GM23338 (cell line): ENCODE results near the gene KCNK5. TPM values are rescaled to one million over a fixed set of nuclear protein-coding genes. Genes with fewer than 3 reads are reported as not detected.

Source experiments
- ATAC-seq: fragments of 200-7000 bp; cut with Tn5 transposase; 3 replicates; pipeline ENCODE4 v1.9.1; 2020
- DNase-seq: peaks from one replicate; pipeline ENCODE4 v3.0.0-alpha.2; 2015; ENCODE audit warnings: low spot score
- H2AFZ ChIP-seq: fragments of 200-600 bp; sonication (generic); 2 replicates; pipeline ENCODE4 v1.8.0; 2016; ENCODE audit warnings: antibody characterized with exemption, mild to moderate bottlenecking, moderate library complexity
- H3F3A ChIP-seq: fragments of 200-600 bp; sonication (generic); replicated peaks from 2 replicates; pipeline ENCODE4 v1.8.0; 2017; ENCODE audit warnings: antibody characterized with exemption, mixed run types, low read depth
- H3K27ac ChIP-seq: fragments of 200-600 bp; sonication (generic); 2 replicates; pipeline ENCODE4 v1.6.1; 2016; ENCODE audit warnings: low read depth
- H3K27me3 ChIP-seq: fragments of 200-600 bp; sonication (generic); 2 replicates; pipeline ENCODE4 v1.8.0; 2016; ENCODE audit warnings: mild to moderate bottlenecking, mixed run types, moderate library complexity; ENCODE audit not compliant: insufficient read depth
- H3K36me3 ChIP-seq: fragments of 200-600 bp; sonication (generic); 2 replicates; pipeline ENCODE4 v1.8.0; 2016; ENCODE audit warnings: mild to moderate bottlenecking; ENCODE audit not compliant: insufficient read depth
- H3K4me1 ChIP-seq: fragments of 200-600 bp; sonication (generic); 2 replicates; pipeline ENCODE4 v1.8.0; 2016; ENCODE audit warnings: mild to moderate bottlenecking, moderate library complexity; ENCODE audit not compliant: insufficient read depth
- H3K4me2 ChIP-seq: fragments of 200-600 bp; sonication (generic); 2 replicates; pipeline ENCODE4 v1.7.1; 2017; ENCODE audit warnings: mixed run types
- H3K4me3 ChIP-seq: fragments of 200-600 bp; sonication (generic); 2 replicates; pipeline ENCODE4 v1.6.1; 2016; ENCODE audit warnings: mixed run types
- H3K79me2 ChIP-seq: fragments of 200-600 bp; sonication (generic); replicated peaks from 2 replicates; pipeline ENCODE4 v1.8.0; 2017; ENCODE audit warnings: mild to moderate bottlenecking; ENCODE audit not compliant: insufficient read depth
- H3K9me2 ChIP-seq: fragments of 200-600 bp; sonication (generic); 2 replicates; pipeline ENCODE4 v1.8.0; 2017; ENCODE audit not compliant: insufficient read depth
- H4K20me1 ChIP-seq: fragments of 200-600 bp; sonication (generic); replicated peaks from 2 replicates; pipeline ENCODE4 v1.8.0; 2017; ENCODE audit warnings: mild to moderate bottlenecking; ENCODE audit not compliant: insufficient read depth
- H3K27ac Mint-ChIP-seq: 2 replicates; pipeline ENCODE4 v1.8.0; 2020; ENCODE audit warnings: inconsistent platforms, mild to moderate bottlenecking, moderate library complexity, mixed read lengths
- H3K27me3 Mint-ChIP-seq: 3 replicates; pipeline ENCODE4 v1.8.0; 2022; ENCODE audit warnings: low read depth, mild to moderate bottlenecking, moderate library complexity, mixed read lengths, inconsistent platforms; ENCODE audit not compliant: insufficient read depth, poor library complexity
- H3K36me3 Mint-ChIP-seq: 3 replicates; pipeline ENCODE4 v1.8.0; 2021; ENCODE audit warnings: low read depth, mild to moderate bottlenecking, inconsistent platforms, moderate library complexity, mixed read lengths
- H3K4me1 Mint-ChIP-seq: 3 replicates; pipeline ENCODE4 v1.8.0; 2020; ENCODE audit warnings: mild to moderate bottlenecking, inconsistent platforms, mixed read lengths
- H3K4me3 Mint-ChIP-seq: 3 replicates; pipeline ENCODE4 v1.8.0; 2021; ENCODE audit warnings: moderate library complexity, mild to moderate bottlenecking, inconsistent platforms, mixed read lengths
- H3K9me3 Mint-ChIP-seq: 3 replicates; pipeline ENCODE4 v1.8.0; 2020; ENCODE audit warnings: moderate library complexity, mild to moderate bottlenecking, inconsistent platforms, mixed read lengths
- CREB1 ChIP-seq: fragments of 250-450 bp; sonication (Bioruptor Pico); IDR thresholded peaks from 2 replicates; pipeline ENCODE4 v1.5.0; 2020; ENCODE audit warnings: low read depth, mild to moderate bottlenecking, moderate library complexity
- ETS1 ChIP-seq: IDR thresholded peaks from 2 replicates; pipeline ENCODE4 v1.6.1; 2016; ENCODE audit warnings: antibody characterized with exemption
- EZH2 ChIP-seq: fragments of 200-600 bp; sonication (generic); IDR thresholded peaks from one replicate; pipeline ENCODE4 v1.8.0; 2017; ENCODE audit warnings: antibody characterized with exemption, mild to moderate bottlenecking, low read depth; ENCODE audit not compliant: unreplicated experiment
- EZH2phosphoT487 ChIP-seq: fragments of 200-600 bp; sonication (generic); IDR thresholded peaks from one replicate; pipeline ENCODE4 v1.8.1; 2018; ENCODE audit warnings: antibody characterized with exemption; ENCODE audit not compliant: unreplicated experiment
- JUNB ChIP-seq: IDR thresholded peaks from one replicate; pipeline ENCODE4 v1.6.1; 2016; ENCODE audit warnings: antibody characterized with exemption; ENCODE audit not compliant: unreplicated experiment
- NANOG ChIP-seq: IDR thresholded peaks from 2 replicates; pipeline ENCODE4 v1.6.1; 2016; ENCODE audit warnings: antibody characterized with exemption, borderline replicate concordance
- POLR2AphosphoS5 ChIP-seq: IDR thresholded peaks from 2 replicates; pipeline ENCODE4 v1.6.1; 2016; ENCODE audit warnings: antibody characterized with exemption, low read depth
- REST ChIP-seq: IDR thresholded peaks from one replicate; pipeline ENCODE4 v1.6.1; 2018; ENCODE audit warnings: antibody characterized with exemption; ENCODE audit not compliant: unreplicated experiment
- STAT1 ChIP-seq: IDR thresholded peaks from one replicate; pipeline ENCODE4 v1.6.1; 2016; ENCODE audit warnings: antibody characterized with exemption; ENCODE audit not compliant: unreplicated experiment
- ZNF114 ChIP-seq: fragments of 250-450 bp; sonication (Bioruptor Pico); IDR thresholded peaks from 2 replicates; pipeline ENCODE4 v1.5.0; 2020; ENCODE audit warnings: mild to moderate bottlenecking, moderate library complexity
- ZNF331 ChIP-seq: fragments of 250-450 bp; sonication (Bioruptor Pico); IDR thresholded peaks from 2 replicates; pipeline ENCODE4 v1.5.0; 2020; ENCODE audit warnings: low read depth, mild to moderate bottlenecking, moderate library complexity
- polyA plus RNA-seq: library from polyadenylated mRNA; unstranded; fragments of >200 nt; fragmentation: Nextera tagmentation; extraction: Ambion mirVana; gene quantifications from 2 replicates; pipeline ENCODE4 v1.2.1, GENCODE V29; 2016
- total RNA-seq: library from RNA; depleted of rRNA; stranded (reverse); fragments of >200 nt; shearing (Covaris generic); gene quantifications from 2 replicates; pipeline ENCODE4 v1.2.3, GENCODE V29; 2014
- TF ChIP-seq, protein P1 (sequence below): fragments of 250-450 bp; sonication (Bioruptor Pico); IDR thresholded peaks from 2 replicates; pipeline ENCODE4 v1.5.0; 2020; ENCODE audit warnings: mild to moderate bottlenecking, moderate library complexity
- TF ChIP-seq, protein P2 (sequence below), 2 experiments: fragments of 200-600 bp in 1 of 2; sonication (generic) in 1 of 2; conservative IDR thresholded peaks; 2 replicates each; pipeline versions ENCODE4 v1.5.1 to v1.6.1; 2016 to 2017; ENCODE audit warnings: antibody characterized with exemption in 2 of 2, low read depth in 2 of 2, mild to moderate bottlenecking in 2 of 2, moderate library complexity in 1 of 2

Gene KCNK5
- total and polyA plus RNA-seq, 2 experiments from 2014 or later, result 9.5 to 57.4 TPM

- H2AFZ ChIP-seq, result no peak overlapping the region
- Mint-ChIP-seq H3K27me3 (peaks cover 7% of the 10 kb centered on the region), H3K4me3 (no peak overlapping the region), H3K4me1 (peaks cover 88% of the 10 kb centered on the region), H3K27ac (no peak overlapping the region), H3K9me3 (no peaks in the 10 kb centered on the region), H3K36me3 (peaks cover 48% of the 10 kb centered on the region)
- 0 out of 2 replicates have a peak overlapping the region, but pooled peaks have one; percentile 4 for H3K4me2 ChIP-seq
- H3K9me2 ChIP-seq, result no peaks in the 10 kb centered on the region
- no peak for TF ChIP-seq JUNB
- TF ChIP-seq, protein P1, sequence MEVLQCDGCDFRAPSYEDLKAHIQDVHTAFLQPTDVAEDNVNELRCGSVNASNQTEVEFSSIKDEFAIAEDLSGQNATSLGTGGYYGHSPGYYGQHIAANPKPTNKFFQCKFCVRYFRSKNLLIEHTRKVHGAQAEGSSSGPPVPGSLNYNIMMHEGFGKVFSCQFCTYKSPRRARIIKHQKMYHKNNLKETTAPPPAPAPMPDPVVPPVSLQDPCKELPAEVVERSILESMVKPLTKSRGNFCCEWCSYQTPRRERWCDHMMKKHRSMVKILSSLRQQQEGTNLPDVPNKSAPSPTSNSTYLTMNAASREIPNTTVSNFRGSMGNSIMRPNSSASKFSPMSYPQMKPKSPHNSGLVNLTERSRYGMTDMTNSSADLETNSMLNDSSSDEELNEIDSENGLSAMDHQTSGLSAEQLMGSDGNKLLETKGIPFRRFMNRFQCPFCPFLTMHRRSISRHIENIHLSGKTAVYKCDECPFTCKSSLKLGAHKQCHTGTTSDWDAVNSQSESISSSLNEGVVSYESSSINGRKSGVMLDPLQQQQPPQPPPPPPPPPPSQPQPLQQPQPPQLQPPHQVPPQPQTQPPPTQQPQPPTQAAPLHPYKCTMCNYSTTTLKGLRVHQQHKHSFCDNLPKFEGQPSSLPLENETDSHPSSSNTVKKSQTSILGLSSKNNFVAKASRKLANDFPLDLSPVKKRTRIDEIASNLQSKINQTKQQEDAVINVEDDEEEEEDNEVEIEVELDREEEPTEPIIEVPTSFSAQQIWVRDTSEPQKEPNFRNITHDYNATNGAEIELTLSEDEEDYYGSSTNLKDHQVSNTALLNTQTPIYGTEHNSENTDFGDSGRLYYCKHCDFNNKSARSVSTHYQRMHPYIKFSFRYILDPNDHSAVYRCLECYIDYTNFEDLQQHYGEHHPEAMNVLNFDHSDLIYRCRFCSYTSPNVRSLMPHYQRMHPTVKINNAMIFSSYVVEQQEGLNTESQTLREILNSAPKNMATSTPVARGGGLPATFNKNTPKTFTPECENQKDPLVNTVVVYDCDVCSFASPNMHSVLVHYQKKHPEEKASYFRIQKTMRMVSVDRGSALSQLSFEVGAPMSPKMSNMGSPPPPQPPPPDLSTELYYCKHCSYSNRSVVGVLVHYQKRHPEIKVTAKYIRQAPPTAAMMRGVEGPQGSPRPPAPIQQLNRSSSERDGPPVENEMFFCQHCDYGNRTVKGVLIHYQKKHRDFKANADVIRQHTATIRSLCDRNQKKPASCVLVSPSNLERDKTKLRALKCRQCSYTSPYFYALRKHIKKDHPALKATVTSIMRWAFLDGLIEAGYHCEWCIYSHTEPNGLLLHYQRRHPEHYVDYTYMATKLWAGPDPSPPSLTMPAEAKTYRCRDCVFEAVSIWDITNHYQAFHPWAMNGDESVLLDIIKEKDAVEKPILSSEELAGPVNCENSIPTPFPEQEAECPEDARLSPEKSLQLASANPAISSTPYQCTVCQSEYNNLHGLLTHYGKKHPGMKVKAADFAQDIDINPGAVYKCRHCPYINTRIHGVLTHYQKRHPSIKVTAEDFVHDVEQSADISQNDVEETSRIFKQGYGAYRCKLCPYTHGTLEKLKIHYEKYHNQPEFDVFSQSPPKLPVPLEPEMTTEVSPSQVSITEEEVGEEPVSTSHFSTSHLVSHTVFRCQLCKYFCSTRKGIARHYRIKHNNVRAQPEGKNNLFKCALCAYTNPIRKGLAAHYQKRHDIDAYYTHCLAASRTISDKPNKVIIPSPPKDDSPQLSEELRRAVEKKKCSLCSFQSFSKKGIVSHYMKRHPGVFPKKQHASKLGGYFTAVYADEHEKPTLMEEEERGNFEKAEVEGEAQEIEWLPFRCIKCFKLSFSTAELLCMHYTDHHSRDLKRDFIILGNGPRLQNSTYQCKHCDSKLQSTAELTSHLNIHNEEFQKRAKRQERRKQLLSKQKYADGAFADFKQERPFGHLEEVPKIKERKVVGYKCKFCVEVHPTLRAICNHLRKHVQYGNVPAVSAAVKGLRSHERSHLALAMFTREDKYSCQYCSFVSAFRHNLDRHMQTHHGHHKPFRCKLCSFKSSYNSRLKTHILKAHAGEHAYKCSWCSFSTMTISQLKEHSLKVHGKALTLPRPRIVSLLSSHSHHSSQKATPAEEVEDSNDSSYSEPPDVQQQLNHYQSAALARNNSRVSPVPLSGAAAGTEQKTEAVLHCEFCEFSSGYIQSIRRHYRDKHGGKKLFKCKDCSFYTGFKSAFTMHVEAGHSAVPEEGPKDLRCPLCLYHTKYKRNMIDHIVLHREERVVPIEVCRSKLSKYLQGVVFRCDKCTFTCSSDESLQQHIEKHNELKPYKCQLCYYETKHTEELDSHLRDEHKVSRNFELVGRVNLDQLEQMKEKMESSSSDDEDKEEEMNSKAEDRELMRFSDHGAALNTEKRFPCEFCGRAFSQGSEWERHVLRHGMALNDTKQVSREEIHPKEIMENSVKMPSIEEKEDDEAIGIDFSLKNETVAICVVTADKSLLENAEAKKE (CRISPR knock-in tag), result no peak
- no peak for TF ChIP-seq ZNF331 (CRISPR knock-in tag)
- no peak for TF ChIP-seq NANOG
- TF ChIP-seq EZH2phosphoT487, result no peak
- TF ChIP-seq REST, result no peak
- TF ChIP-seq, protein P2, sequence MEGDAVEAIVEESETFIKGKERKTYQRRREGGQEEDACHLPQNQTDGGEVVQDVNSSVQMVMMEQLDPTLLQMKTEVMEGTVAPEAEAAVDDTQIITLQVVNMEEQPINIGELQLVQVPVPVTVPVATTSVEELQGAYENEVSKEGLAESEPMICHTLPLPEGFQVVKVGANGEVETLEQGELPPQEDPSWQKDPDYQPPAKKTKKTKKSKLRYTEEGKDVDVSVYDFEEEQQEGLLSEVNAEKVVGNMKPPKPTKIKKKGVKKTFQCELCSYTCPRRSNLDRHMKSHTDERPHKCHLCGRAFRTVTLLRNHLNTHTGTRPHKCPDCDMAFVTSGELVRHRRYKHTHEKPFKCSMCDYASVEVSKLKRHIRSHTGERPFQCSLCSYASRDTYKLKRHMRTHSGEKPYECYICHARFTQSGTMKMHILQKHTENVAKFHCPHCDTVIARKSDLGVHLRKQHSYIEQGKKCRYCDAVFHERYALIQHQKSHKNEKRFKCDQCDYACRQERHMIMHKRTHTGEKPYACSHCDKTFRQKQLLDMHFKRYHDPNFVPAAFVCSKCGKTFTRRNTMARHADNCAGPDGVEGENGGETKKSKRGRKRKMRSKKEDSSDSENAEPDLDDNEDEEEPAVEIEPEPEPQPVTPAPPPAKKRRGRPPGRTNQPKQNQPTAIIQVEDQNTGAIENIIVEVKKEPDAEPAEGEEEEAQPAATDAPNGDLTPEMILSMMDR (conservative IDR thresholded peaks at IDR 0.05; ENCODE audit: low read depth in 2 of 2), result no peak
- no peak for TF ChIP-seq ZNF114 (CRISPR knock-in tag)
- TF ChIP-seq ETS1, result no peak
- TF ChIP-seq EZH2, result no peak
- TF ChIP-seq CREB1 (CRISPR knock-in tag), result no peak
- no peak for TF ChIP-seq POLR2AphosphoS5
- no peak for TF ChIP-seq STAT1
- H3K4me3 ChIP-seq, result no peak overlapping the region
- H3K36me3 ChIP-seq, result peaks cover 12% of the 10 kb centered on the region
- H3F3A ChIP-seq, result no peaks in the 10 kb centered on the region
- H4K20me1 ChIP-seq, result peaks cover 86% of the 10 kb centered on the region
- peaks cover 100% of the 10 kb centered on the region for H3K79me2 ChIP-seq
- no peaks in the 10 kb centered on the region for H3K27me3 ChIP-seq
- H3K27ac ChIP-seq, result no peak overlapping the region
- H3K4me1 ChIP-seq, result peaks cover 89% of the 10 kb centered on the region
- DNase-seq, result no peak
- no peak for ATAC-seq
Observed at GRCh38 chr6:39223061-39223460, 6.2 kb downstream of the KCNK5 start.
